GM12878 (cell line): ENCODE results near the gene SLC24A3. TPM values are rescaled to one million over a fixed set of nuclear protein-coding genes. Genes with fewer than 3 reads are reported as not detected.

ENCODE experiments used
- ATAC-seq: fragments of 200-7000 bp; cut with Tn5 transposase; 3 replicates; pipeline ENCODE4 v1.9.1; 2020; ENCODE audit warnings: mild to moderate bottlenecking, moderate library complexity
- BruUV-seq: library from RNA; stranded (reverse); fragments of 400-500 nt; replicated peaks from 2 replicates; lab custom pipeline; 2021; lab: Mats Ljungman, UMichigan
- CTCF ChIA-PET: fragments of 300-600 bp; sonication (Branson Sonifier 250); formaldehyde crosslinking; extraction: SDS; loops from one replicate; lab custom pipeline; 2021; ENCODE audit warnings: inconsistent platforms; lab: Yijun Ruan, JAX
- POLR2A ChIA-PET: fragments of 350-600 bp; formaldehyde crosslinking; extraction: SDS; loops from one replicate; lab custom pipeline; 2021; ENCODE audit warnings: inconsistent platforms; lab: Charles Lee
- RAD21 ChIA-PET: fragments of 300-600 bp; sonication (Branson Sonifier 250); formaldehyde crosslinking; loops from one replicate; lab custom pipeline; 2023; ENCODE audit warnings: antibody characterized with exemption; ENCODE audit not compliant: unreplicated experiment; lab: Charles Lee
- SMC1A ChIA-PET: fragments of 300-600 bp; sonication (Branson Sonifier 250); formaldehyde crosslinking; loops from one replicate; lab custom pipeline; 2023; ENCODE audit not compliant: unreplicated experiment, uncharacterized antibody; lab: Charles Lee
- DNase-seq: peaks from one replicate; pipeline ENCODE4 v3.0.0-alpha.2; 2011; ENCODE audit warnings: low read depth, low spot score
- FAIRE-seq: peaks from 3 replicates; lab custom pipeline; 2011; peaks lifted over from hg19 to GRCh38; lab: Jason Lieb, UNC
- H2AFZ ChIP-seq: 2 replicates; pipeline ENCODE4 v1.6.0; 2011; ENCODE audit warnings: low read depth, low read length, control low read depth; ENCODE audit not compliant: control insufficient read depth
- H3K27ac ChIP-seq: 2 replicates; pipeline ENCODE4 v1.5.1; 2011; ENCODE audit warnings: control low read depth; ENCODE audit not compliant: control insufficient read depth, insufficient read depth
- H3K27me3 ChIP-seq, 2 experiments: replicated peaks in 1 of 2; 2 replicates each; pipeline versions ENCODE4 v1.6.0 to v1.6.1; 2011; ENCODE audit warnings: low read length in 1 of 2; ENCODE audit not compliant: control insufficient read depth in 2 of 2, insufficient read depth in 2 of 2
- H3K36me3 ChIP-seq, 2 experiments: 2 replicates each; pipeline ENCODE4 v1.5.1; 2011; ENCODE audit warnings: low read length in 1 of 2; ENCODE audit not compliant: control insufficient read depth in 2 of 2, insufficient read depth in 2 of 2
- H3K4me1 ChIP-seq: 2 replicates; pipeline ENCODE4 v1.6.1; 2011; ENCODE audit warnings: mild to moderate bottlenecking, low read length, moderate library complexity, mixed read lengths; ENCODE audit not compliant: control insufficient read depth, insufficient read depth
- H3K4me2 ChIP-seq: 2 replicates; pipeline ENCODE4 v1.6.0; 2011; ENCODE audit warnings: control low read depth; ENCODE audit not compliant: control insufficient read depth, insufficient read depth
- H3K4me3 ChIP-seq: fragments of 200-600 bp; sonication (generic); 2 replicates; pipeline ENCODE4 v1.5.1; 2016
- H3K79me2 ChIP-seq: 2 replicates; pipeline ENCODE4 v1.6.0; 2011; ENCODE audit warnings: low read length; ENCODE audit not compliant: control insufficient read depth, insufficient read depth
- H3K9ac ChIP-seq: 2 replicates; pipeline ENCODE4 v1.8.0; 2011; ENCODE audit warnings: low read length, control low read depth, mixed read lengths; ENCODE audit not compliant: control insufficient read depth, insufficient read depth
- H3K9me3 ChIP-seq: replicated peaks from 3 replicates; pipeline ENCODE4 v1.5.1; 2011; ENCODE audit warnings: mild to moderate bottlenecking, low read length; ENCODE audit not compliant: control insufficient read depth, insufficient read depth
- H4K20me1 ChIP-seq: 2 replicates; pipeline ENCODE4 v1.6.0; 2011; ENCODE audit not compliant: control insufficient read depth, insufficient read depth
- EGR1 ChIP-seq, 2 experiments: IDR thresholded peaks; 1 replicate in 1 of 2; 2 replicates in 1 of 2; pipeline ENCODE4 v1.6.1; 2011 to 2012; ENCODE audit warnings: low read depth in 2 of 2, low read length in 2 of 2, borderline replicate concordance in 1 of 2, mild to moderate bottlenecking in 1 of 2, moderate library complexity in 1 of 2
- IKZF1 ChIP-seq: fragments of 450-650 bp; conservative IDR thresholded peaks from 2 replicates; pipeline ENCODE4 v1.6.1; 2017; ENCODE audit warnings: antibody characterized with exemption, mild to moderate bottlenecking
- RCOR1 ChIP-seq: conservative IDR thresholded peaks from 2 replicates; pipeline ENCODE4 v1.6.1; 2012; ENCODE audit warnings: low read depth, low read length, improper control_type of control experiment
- RELA ChIP-seq: fragments of 450-650 bp; IDR thresholded peaks from 2 replicates; pipeline ENCODE4 v1.8.0; 2014; ENCODE audit warnings: borderline replicate concordance; ENCODE audit not compliant: partially characterized antibody
- ZNF207 ChIP-seq: fragments of 450-650 bp; IDR thresholded peaks from 2 replicates; pipeline ENCODE4 v1.6.1; 2014; ENCODE audit warnings: antibody characterized with exemption, mild to moderate bottlenecking, borderline replicate concordance
- WGBS: methylation state at CpG from one replicate; pipeline ENCODE4 v1.1.6; 2016; ENCODE audit warnings: low lambda C conversion rate; ENCODE audit not compliant: insufficient replicate concordance, insufficient coverage; ENCODE audit errors: missing lambda C conversion rate; 5-methylcytosine and 5-hydroxymethylcytosine counted together
- in situ Hi-C: fragments of 300-500 bp; cut with MboI; formaldehyde crosslinking; loops from 9 replicates; pipeline ENCODE4 v1.14.3; 2018; ENCODE audit warnings: mixed read lengths
- intact Hi-C: fragments of 100-400 bp; cut with micrococcal nuclease; formaldehyde crosslinking; loops from one replicate; pipeline ENCODE4 v1.14.2; 2022; ENCODE audit not compliant: unreplicated experiment
- polyA plus RNA-seq, 11 experiments: library from polyadenylated mRNA; depleted of rRNA in 4 of 11; unstranded in 6 of 11; stranded (reverse) in 5 of 11; fragments of >200 nt; fragmentation: Nextera tagmentation in 4 of 11; fragmentation: Illumina TruSeq in 1 of 11; extraction: Ambion mirVana in 4 of 11; extraction: Trizol in 1 of 11; gene quantifications; 1 replicate in 1 of 11; 2 replicates in 10 of 11; pipeline versions ENCODE4 v1.2.1 to v1.2.3, GENCODE V29; 2011 to 2016; ENCODE audit warnings: inconsistent platforms in 2 of 11, missing spikeins in 2 of 11, low read depth in 1 of 11
- total RNA-seq, 4 experiments: library from RNA; depleted of rRNA in 3 of 4; stranded (reverse); fragments of >200 nt in 3 of 4; fragmentation: Illumina TruSeq in 1 of 4; extraction: Trizol in 1 of 4; gene quantifications; 2 replicates each; pipeline versions ENCODE4 v1.2.1 to v1.2.3, GENCODE V29; 2013 to 2021
- TF ChIP-seq, protein P1 (sequence below): fragments of 450-650 bp; IDR thresholded peaks from 2 replicates; pipeline ENCODE4 v1.6.1; 2018; ENCODE audit warnings: borderline replicate concordance, mild to moderate bottlenecking; ENCODE audit not compliant: partially characterized antibody
- TF ChIP-seq, protein P2 (sequence below): fragments of 450-650 bp; IDR thresholded peaks from 2 replicates; pipeline ENCODE4 v1.6.1; 2016; ENCODE audit warnings: mild to moderate bottlenecking

SLC24A3 gene
- total and polyA plus RNA-seq, 10 of the 15 experiments (the other 5 are each of a cell fraction or from before 2014, with no cell fraction given): 0.04 TPM; not detected in 9

DNA sequence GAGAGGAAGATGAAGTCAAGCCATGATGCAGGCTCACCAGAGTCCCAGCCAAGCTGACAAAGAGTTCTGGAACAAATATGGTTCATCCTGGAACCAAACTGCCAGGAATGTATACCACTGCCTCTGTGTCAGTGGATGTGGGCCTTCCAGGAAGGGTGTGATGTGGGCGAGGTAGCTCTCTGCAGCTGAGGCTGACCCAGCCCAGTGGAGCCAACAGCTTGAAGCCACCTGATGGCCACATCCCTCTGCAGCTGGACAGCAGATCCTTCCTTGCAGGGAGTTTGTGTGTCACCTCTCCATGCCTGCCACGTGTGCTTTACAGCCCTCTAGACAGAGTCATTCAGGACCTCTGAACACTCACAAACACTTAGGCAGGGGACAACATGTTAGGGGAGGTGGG, 403.6 kb downstream of the SLC24A3 start:
- SMC1A ChIA-PET: interaction anchor here (1.1 kb wide), 1 partner anchor 41 kb away, joined by 3 read pairs; no protein-coding TSS in a partner anchor

More for the DNA sequence above, 403.6 kb downstream of the SLC24A3 start:
- TF ChIP-seq, protein P1, sequence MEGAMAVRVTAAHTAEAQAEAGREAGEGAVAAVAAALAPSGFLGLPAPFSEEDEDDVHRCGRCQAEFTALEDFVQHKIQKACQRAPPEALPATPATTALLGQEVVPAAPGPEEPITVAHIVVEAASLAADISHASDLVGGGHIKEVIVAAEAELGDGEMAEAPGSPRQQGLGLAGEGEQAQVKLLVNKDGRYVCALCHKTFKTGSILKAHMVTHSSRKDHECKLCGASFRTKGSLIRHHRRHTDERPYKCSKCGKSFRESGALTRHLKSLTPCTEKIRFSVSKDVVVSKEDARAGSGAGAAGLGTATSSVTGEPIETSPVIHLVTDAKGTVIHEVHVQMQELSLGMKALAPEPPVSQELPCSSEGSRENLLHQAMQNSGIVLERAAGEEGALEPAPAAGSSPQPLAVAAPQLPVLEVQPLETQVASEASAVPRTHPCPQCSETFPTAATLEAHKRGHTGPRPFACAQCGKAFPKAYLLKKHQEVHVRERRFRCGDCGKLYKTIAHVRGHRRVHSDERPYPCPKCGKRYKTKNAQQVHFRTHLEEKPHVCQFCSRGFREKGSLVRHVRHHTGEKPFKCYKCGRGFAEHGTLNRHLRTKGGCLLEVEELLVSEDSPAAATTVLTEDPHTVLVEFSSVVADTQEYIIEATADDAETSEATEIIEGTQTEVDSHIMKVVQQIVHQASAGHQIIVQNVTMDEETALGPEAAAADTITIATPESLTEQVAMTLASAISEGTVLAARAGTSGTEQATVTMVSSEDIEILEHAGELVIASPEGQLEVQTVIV: no peak
- TF ChIP-seq IKZF1 (no peak), RELA (no peak), EGR1 (IDR thresholded peaks at IDR 0.05; ENCODE audit: borderline replicate concordance in 1 of 2, low read depth in 2 of 2, low read length in 2 of 2) (no peak), RCOR1 (no peak), ZNF207 (no peak)
- TF ChIP-seq, protein P2, sequence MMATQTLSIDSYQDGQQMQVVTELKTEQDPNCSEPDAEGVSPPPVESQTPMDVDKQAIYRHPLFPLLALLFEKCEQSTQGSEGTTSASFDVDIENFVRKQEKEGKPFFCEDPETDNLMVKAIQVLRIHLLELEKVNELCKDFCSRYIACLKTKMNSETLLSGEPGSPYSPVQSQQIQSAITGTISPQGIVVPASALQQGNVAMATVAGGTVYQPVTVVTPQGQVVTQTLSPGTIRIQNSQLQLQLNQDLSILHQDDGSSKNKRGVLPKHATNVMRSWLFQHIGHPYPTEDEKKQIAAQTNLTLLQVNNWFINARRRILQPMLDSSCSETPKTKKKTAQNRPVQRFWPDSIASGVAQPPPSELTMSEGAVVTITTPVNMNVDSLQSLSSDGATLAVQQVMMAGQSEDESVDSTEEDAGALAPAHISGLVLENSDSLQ: no peak
- H2AFZ ChIP-seq: no peak overlapping the region
- intact Hi-C loops (no loop called here), in situ Hi-C loops (no loop called here)
- no peak for DNase-seq
- no peaks in the 10 kb centered on the region for H4K20me1 ChIP-seq
- POLR2A ChIA-PET: no interaction called here
- H3K9me3 ChIP-seq: no peaks in the 10 kb centered on the region
- 5% methylated on average over 2 of the region's 2 CpGs for WGBS
- H3K79me2 ChIP-seq: no peaks in the 10 kb centered on the region
- CTCF ChIA-PET: interaction anchor here (2.6 kb wide), 1 partner anchor 13 kb away, joined by 7 read pairs; no protein-coding TSS in a partner anchor
- H3K4me3 ChIP-seq: no peak overlapping the region
- H3K4me2 ChIP-seq: no peak overlapping the region
- no peak overlapping the region for H3K27ac ChIP-seq
- H3K36me3 ChIP-seq: no peaks in the 10 kb centered on the region
- BruUV-seq: no TSS peak
- ATAC-seq: no peak
- FAIRE-seq: no peak
- H3K27me3 ChIP-seq: no peaks in the 10 kb centered on the region; a peak in 1 of 4 replicates
- no peak overlapping the region for H3K9ac ChIP-seq
- RAD21 ChIA-PET: no interaction called here
- H3K4me1 ChIP-seq: no peaks in the 10 kb centered on the region
